AG04450 (cell line): Measurements from ENCODE around the gene ETV4. TPM values are rescaled to one million over a fixed set of nuclear protein-coding genes. Genes with fewer than 3 reads are reported as not detected.
A peak's percentile ranks its signal among the peaks of the same experiment; 100 is the strongest.

Experiments used
- CTCF ChIA-PET: fragments of 300-600, 350-600 bp; formaldehyde crosslinking; extraction: SDS; loops from one replicate; lab custom pipeline; 2022; ENCODE audit warnings: antibody characterized with exemption, inconsistent platforms; lab: Charles Lee
- POLR2A ChIA-PET: fragments of 350-600 bp; formaldehyde crosslinking; extraction: SDS; loops from one replicate; lab custom pipeline; 2021; ENCODE audit warnings: antibody characterized with exemption, inconsistent platforms; lab: Yijun Ruan, JAX
- DNase-seq: peaks from one replicate; pipeline ENCODE4 v3.0.0-alpha.2; 2011; ENCODE audit warnings: low read depth, low spot score
- H3K27ac ChIP-seq: one replicate; pipeline ENCODE4 v1.5.1; 2012; ENCODE audit warnings: low read depth, low read length, control low read depth
- H3K27me3 ChIP-seq: one replicate; pipeline ENCODE4 v1.6.0; 2012; ENCODE audit warnings: low read length; ENCODE audit not compliant: control insufficient read depth, insufficient read depth
- H3K4me3 ChIP-seq: 2 replicates; pipeline ENCODE4 v1.5.1; 2011; ENCODE audit warnings: mild to moderate bottlenecking, low read depth, low read length, control low read depth
- H3K9me3 ChIP-seq: 2 replicates; pipeline ENCODE4 v1.5.1; 2012; ENCODE audit warnings: low read length; ENCODE audit not compliant: control insufficient read depth, insufficient read depth
- polyA plus RNA-seq: library from polyadenylated mRNA; depleted of rRNA; stranded (reverse); fragments of >200 nt; gene quantifications from 2 replicates; pipeline ENCODE4 v1.2.3, GENCODE V29; 2011
- TF ChIP-seq, protein P1 (sequence below): IDR thresholded peaks from 2 replicates; pipeline ENCODE4 v1.5.1; 2011; ENCODE audit warnings: low read depth, low read length, control low read depth, inconsistent platforms

Gene ETV4
- polyA plus RNA-seq, 1 experiment: 6.7 TPM

DNA sequence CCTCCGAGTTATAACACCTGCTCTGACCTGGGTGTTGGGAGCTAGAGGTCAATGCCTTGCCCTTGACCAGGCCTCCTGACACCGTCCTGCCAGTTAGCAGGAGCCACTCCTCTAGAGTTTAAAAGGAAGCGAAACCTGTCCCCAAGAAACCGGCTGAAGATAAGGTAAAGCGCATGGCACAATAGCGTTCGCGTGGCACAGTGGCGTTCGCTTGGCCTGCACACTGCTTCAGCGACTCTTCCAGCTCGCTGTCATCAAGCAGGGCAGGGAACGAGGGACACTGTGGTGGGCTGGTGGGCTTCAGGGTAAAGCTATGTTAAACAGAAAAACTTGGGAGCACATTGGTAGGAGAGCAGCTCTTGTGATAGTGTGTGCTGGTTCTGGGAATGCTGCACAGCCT, 28.2 kb upstream of the ETV4 start:
- DNase-seq: no peak
- H3K27ac ChIP-seq: no peak overlapping the region
- no peaks in the 10 kb centered on the region for H3K9me3 ChIP-seq
- POLR2A ChIA-PET: interaction anchor here (0.6 kb wide), 1 partner anchor 207 kb away, joined by 3 read pairs; no protein-coding TSS in a partner anchor
- TF ChIP-seq, protein P1, sequence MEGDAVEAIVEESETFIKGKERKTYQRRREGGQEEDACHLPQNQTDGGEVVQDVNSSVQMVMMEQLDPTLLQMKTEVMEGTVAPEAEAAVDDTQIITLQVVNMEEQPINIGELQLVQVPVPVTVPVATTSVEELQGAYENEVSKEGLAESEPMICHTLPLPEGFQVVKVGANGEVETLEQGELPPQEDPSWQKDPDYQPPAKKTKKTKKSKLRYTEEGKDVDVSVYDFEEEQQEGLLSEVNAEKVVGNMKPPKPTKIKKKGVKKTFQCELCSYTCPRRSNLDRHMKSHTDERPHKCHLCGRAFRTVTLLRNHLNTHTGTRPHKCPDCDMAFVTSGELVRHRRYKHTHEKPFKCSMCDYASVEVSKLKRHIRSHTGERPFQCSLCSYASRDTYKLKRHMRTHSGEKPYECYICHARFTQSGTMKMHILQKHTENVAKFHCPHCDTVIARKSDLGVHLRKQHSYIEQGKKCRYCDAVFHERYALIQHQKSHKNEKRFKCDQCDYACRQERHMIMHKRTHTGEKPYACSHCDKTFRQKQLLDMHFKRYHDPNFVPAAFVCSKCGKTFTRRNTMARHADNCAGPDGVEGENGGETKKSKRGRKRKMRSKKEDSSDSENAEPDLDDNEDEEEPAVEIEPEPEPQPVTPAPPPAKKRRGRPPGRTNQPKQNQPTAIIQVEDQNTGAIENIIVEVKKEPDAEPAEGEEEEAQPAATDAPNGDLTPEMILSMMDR: no peak
- no peak overlapping the region for H3K4me3 ChIP-seq
- H3K27me3 ChIP-seq: no peaks in the 10 kb centered on the region
- CTCF ChIA-PET: interaction anchor here (1.6 kb wide), 1 partner anchor 90 kb away, joined by 3 read pairs; the partner anchor contains the start of gene DHX8

DNA sequence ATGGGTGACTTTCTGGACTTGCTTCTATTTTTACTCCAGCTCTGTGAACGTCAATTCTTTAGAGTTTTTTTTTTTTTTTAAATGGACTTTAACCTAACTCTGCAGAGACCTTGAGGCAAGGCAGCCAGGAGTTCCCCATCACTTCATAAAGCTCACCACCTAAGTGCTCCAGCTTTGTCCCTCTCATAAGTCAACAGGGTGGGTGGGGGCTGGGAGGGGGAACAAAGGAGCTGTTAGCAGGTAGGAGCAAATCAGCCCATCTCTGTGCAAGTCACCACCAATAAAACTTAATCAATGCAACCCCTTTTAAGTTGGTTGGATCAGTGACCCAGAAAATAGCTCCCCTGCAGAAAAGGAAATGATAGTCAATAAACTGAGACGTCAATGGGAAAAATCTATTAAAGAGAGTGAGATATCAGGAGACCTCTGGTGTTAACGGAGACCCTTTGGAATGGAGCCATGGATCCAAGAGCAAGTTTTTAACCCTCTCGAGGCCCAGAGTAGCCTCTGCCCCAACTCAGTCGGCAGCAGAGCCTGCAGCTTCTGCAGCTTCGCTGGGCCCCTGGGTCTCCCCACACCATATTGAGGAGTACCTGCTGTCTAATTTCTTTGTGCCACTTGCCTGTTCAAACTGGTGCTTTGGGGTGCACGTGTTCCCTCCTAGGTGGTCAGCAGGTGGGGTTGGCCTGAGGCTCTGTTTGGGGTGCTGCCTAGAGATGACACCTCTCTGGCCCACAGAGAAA, 27.6 kb upstream of the ETV4 start:
- DNase-seq: no peak
- TF ChIP-seq, protein P1: no peak
- POLR2A ChIA-PET: interaction anchor here (0.6 to 0.7 kb wide), 4 partner anchors 18 to 206 kb away, joined by 3 to 4 read pairs (median 4); no protein-coding TSS in a partner anchor
- Histone ChIP-seq H3K27ac (no peak overlapping the region), H3K27me3 (no peaks in the 10 kb centered on the region), H3K4me3 (no peak overlapping the region), H3K9me3 (no peaks in the 10 kb centered on the region)
- CTCF ChIA-PET: interaction anchor here (1.6 kb wide), 1 partner anchor 90 kb away, joined by 3 read pairs; the partner anchor contains the start of gene DHX8

DNA sequence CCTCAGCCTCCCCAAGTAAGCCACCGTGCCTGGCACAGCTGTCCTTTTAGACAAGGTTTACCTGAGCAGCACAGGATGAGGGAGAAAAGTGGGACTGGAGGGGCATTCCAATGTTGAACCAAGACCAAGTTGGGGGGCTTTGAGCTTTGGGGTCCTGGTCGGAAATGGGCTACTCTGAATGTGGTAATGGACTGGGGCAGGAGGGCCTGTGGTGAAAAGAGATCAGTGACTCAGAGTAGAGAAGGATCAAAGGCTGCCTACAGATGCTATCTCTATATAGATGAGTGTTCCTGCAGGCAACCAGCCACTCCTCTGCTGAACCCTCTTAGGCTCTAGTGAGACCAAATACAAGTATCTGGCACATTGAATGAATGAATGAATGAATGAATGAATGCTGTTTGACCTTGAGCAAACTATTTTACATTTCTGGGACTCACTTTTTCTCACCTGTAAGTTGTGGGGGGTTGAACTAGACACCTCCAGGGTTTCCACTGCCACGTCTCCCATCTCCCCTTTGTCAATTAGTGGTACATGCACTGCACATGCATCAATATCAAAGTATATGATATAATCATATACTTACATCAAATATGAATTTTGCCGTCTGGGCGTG, 26.3 kb upstream of the ETV4 start:
- ChIA-PET CTCF (no interaction called here), POLR2A (no interaction called here)

DNA sequence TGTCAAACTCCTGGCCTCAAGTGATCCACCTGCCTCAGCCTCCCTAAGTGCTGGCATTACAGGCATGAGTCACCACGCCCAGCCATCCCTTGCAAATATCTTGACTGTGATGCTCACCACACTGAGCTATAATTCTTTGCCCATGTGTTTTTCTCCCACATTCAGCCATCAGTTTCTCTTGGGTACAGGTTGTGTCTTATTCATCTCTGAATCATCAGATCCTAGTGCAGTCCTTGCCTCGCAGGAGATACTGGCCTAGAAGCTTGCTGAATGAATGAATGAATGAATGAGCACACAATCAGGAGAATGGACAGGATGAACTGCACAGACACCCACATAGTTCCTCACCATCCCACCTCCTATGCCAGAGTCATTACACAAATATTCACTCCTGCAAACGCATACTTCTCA, 24.4 kb upstream of the ETV4 start:
- H3K9me3 ChIP-seq: no peaks in the 10 kb centered on the region
- TF ChIP-seq, protein P1: no peak
- no peaks in the 10 kb centered on the region for H3K27me3 ChIP-seq
- ChIA-PET POLR2A (interaction anchor here (0.6 to 0.7 kb wide), 2 partner anchors 51 to 115 kb away, joined by 3 to 6 read pairs; no protein-coding TSS in a partner anchor), CTCF (interaction anchor here (0.6 to 0.8 kb wide), 4 partner anchors 8 to 196 kb away, joined by 3 to 5 read pairs (median 3); no protein-coding TSS in a partner anchor)
- peak; percentile 32 for DNase-seq
- H3K27ac ChIP-seq: no peak overlapping the region
- H3K4me3 ChIP-seq: no peak overlapping the region

More for the DNA sequence above, 26.3 kb upstream of the ETV4 start:
- DNase-seq: no peak
- Histone ChIP-seq H3K27ac (no peak overlapping the region), H3K4me3 (no peak overlapping the region), H3K9me3 (no peaks in the 10 kb centered on the region), H3K27me3 (no peaks in the 10 kb centered on the region)
- TF ChIP-seq, protein P1: no peak
